Peyer's patch (tissue), 4 donors: ENCODE data around the gene SLC29A1.

Experiments
- POLR2A ChIP-seq, 2 donors: fragments of 450-650 bp; IDR thresholded peaks; one replicate each; pipeline ENCODE4 v1.5.1; 2017; ENCODE audit warnings: antibody characterized with exemption in 2 of 2, mild to moderate bottlenecking in 2 of 2, moderate library complexity in 2 of 2
- TF ChIP-seq, protein P1 (sequence below), 6 experiments: fragments of 450-650 bp in 4 of 6; fragments of 200-600 bp in 2 of 6; sonication (generic) in 1 of 6; IDR thresholded peaks; one replicate each; pipeline ENCODE4 v1.5.1; 2017 to 2019; ENCODE audit warnings: antibody characterized with exemption in 6 of 6, mild to moderate bottlenecking in 3 of 6, moderate library complexity in 1 of 6

DNA sequence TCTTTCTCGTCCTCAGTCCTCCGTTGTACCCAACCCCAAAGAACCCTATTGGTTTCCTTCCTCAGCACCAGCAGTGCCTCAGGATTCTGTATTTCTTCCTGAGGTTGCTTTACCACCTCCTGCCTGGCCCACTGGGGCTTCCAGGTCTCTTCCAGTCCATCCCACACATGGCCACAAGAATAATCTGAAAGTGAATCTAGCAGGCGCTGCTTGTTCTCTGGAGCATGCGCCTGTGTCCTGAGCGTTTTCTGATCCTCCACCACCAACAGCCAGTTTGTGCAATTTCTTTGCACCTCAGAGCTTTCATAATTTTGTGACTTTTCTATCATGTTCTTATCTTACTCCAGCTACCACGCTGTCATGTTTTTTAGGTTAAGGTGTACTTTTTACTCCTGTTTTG, 11.9 kb downstream of the SLC29A1 start:
- TF ChIP-seq, protein P1, sequence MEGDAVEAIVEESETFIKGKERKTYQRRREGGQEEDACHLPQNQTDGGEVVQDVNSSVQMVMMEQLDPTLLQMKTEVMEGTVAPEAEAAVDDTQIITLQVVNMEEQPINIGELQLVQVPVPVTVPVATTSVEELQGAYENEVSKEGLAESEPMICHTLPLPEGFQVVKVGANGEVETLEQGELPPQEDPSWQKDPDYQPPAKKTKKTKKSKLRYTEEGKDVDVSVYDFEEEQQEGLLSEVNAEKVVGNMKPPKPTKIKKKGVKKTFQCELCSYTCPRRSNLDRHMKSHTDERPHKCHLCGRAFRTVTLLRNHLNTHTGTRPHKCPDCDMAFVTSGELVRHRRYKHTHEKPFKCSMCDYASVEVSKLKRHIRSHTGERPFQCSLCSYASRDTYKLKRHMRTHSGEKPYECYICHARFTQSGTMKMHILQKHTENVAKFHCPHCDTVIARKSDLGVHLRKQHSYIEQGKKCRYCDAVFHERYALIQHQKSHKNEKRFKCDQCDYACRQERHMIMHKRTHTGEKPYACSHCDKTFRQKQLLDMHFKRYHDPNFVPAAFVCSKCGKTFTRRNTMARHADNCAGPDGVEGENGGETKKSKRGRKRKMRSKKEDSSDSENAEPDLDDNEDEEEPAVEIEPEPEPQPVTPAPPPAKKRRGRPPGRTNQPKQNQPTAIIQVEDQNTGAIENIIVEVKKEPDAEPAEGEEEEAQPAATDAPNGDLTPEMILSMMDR (IDR thresholded peaks at IDR 0.05) = no peak
- TF ChIP-seq POLR2A (IDR thresholded peaks at IDR 0.05) = no peak
